ENCODE data around the gene RTN4R.

DNA sequence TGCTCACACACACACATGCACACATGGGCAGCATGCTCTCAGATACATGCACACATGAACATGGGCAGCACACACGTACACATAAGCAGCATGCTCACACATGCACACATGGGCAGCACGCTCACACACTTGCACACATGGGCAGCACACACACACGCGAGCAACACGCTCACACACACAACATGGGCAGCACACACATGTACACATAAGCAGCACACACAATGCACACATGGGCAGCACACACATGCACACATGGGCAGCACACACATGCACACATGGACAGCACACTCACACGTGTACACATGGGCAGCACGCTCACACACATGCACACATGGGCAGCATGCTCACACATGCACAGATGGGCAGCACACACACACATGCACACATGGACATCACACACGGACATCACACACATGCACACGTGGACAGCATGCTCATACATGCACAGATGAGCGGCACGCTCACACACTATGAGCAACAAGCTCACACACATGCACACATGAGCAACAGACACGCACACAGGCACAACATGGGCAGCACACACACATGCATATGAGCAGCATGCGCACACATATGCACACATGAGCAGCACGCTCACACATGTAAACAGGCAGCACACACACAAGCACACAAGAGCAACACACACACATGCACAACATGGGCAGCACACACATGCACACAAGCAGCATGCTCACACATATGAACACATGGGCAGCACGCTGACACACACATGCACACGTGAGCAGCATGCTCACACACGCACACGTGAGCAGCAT is 43.0 kb downstream of the RTN4R start:
- TF ChIP-seq, protein P1, sequence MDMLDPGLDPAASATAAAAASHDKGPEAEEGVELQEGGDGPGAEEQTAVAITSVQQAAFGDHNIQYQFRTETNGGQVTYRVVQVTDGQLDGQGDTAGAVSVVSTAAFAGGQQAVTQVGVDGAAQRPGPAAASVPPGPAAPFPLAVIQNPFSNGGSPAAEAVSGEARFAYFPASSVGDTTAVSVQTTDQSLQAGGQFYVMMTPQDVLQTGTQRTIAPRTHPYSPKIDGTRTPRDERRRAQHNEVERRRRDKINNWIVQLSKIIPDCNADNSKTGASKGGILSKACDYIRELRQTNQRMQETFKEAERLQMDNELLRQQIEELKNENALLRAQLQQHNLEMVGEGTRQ (CRISPR knock-in tag; IDR thresholded peaks at IDR 0.05) = no peak
- TF ChIP-seq CHD2 (IDR thresholded peaks at IDR 0.05; ENCODE audit: low read depth, low read length) = no peak
- TF ChIP-seq, protein P2, sequence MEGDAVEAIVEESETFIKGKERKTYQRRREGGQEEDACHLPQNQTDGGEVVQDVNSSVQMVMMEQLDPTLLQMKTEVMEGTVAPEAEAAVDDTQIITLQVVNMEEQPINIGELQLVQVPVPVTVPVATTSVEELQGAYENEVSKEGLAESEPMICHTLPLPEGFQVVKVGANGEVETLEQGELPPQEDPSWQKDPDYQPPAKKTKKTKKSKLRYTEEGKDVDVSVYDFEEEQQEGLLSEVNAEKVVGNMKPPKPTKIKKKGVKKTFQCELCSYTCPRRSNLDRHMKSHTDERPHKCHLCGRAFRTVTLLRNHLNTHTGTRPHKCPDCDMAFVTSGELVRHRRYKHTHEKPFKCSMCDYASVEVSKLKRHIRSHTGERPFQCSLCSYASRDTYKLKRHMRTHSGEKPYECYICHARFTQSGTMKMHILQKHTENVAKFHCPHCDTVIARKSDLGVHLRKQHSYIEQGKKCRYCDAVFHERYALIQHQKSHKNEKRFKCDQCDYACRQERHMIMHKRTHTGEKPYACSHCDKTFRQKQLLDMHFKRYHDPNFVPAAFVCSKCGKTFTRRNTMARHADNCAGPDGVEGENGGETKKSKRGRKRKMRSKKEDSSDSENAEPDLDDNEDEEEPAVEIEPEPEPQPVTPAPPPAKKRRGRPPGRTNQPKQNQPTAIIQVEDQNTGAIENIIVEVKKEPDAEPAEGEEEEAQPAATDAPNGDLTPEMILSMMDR (IDR thresholded peaks at IDR 0.05 in 2 of 3, conservative IDR thresholded peaks at IDR 0.05 in 1 of 3; ENCODE audit: insufficient read depth in 2 of 3, low read depth in 1 of 3, low read length in 3 of 3) = no peak
- TF ChIP-seq ZNF133 (CRISPR knock-in tag; IDR thresholded peaks at IDR 0.05) = no peak
- no peak for TF ChIP-seq MYC (IDR thresholded peaks at IDR 0.05; ENCODE audit: low read depth, low read length)
- TF ChIP-seq MYC (CRISPR knock-in tag; IDR thresholded peaks at IDR 0.05; ENCODE audit: borderline replicate concordance, low read depth) = no peak
- TF ChIP-seq POLR2A (conservative IDR thresholded peaks at IDR 0.05) = no peak
- TF ChIP-seq RNF2 (IDR thresholded peaks at IDR 0.05) = no peak

All from K562 (cell line).